ENCODE results near the gene STRAP.
"Not testable (repeated sequence)": the region's sequence is repeated elsewhere in the genome, so short reads cannot be mapped to it uniquely, and the experiment has no call there.

The STRAP gene

GRCh38 chr12:15928346-15928745 is 46.2 kb downstream of the STRAP start:
- DNase-seq (ENCODE audit: low read depth) = no peak

GRCh38 chr12:15928870-15929571 is 46.8 kb downstream of the STRAP start:
- no peak for DNase-seq (ENCODE audit: low read depth)

- no peak for DNase-seq (ENCODE audit: low read depth)
Measured at GRCh38 chr12:15931590-15932053, 49.4 kb downstream of the STRAP start.

- no peak for DNase-seq (ENCODE audit: low read depth)
Measured at GRCh38 chr12:15932327-15932726, 50.1 kb downstream of the STRAP start.

GRCh38 chr12:15932971-15933370 is 50.8 kb downstream of the STRAP start:
- no peak for DNase-seq (ENCODE audit: low read depth)

GRCh38 chr12:15933751-15934150 is 51.6 kb downstream of the STRAP start:
- no peak for DNase-seq (ENCODE audit: low read depth)

- DNase-seq (ENCODE audit: low read depth) = no peak
Measured at GRCh38 chr12:15936751-15937150, 54.6 kb downstream of the STRAP start.

- no peak for DNase-seq (ENCODE audit: low read depth)
Measured at GRCh38 chr12:15937902-15938301, 55.7 kb downstream of the STRAP start.

GRCh38 chr12:15939111-15939510 is 56.9 kb downstream of the STRAP start:
- DNase-seq (ENCODE audit: low read depth) = no peak

- DNase-seq (ENCODE audit: low read depth) = no peak
Measured at GRCh38 chr12:15942475-15942874, 60.3 kb downstream of the STRAP start.

GRCh38 chr12:15943519-15943918 is 61.3 kb downstream of the STRAP start:
- DNase-seq (ENCODE audit: low read depth) = not testable (repeated sequence)

GRCh38 chr12:15948461-15948860 is 66.3 kb downstream of the STRAP start:
- not testable (repeated sequence) for DNase-seq (ENCODE audit: low read depth)

All from T-helper 22 cell (primary cell).